ENCODE data around the gene PCBP2. TPM values are rescaled to one million over a fixed set of nuclear protein-coding genes. Genes with fewer than 3 reads are reported as not detected.

PCBP2 gene
- total RNA-seq, 4 donors from 2014 or later = 259 to 375 (median 354) TPM

DNA sequence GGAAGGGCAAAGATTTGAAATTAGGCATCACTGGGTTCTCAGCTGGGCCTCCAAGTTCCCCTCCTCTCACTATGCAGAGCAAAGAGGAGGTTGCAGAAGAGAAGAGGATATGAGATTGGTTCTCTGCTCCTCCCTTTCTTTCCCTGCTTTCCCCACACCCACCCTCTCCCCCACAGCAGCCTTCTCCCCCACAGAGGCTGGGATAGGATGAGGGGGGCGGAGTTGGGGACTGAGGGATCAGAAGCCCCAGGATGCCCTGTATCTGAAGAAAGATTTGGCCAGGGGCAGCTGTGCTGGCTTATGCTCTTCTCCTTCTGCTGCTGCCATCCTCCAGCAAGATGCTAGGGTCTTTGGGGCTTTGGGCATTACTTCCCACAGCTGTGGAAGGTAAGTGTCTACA lies 28.3 kb upstream of the PCBP2 start, which contains the start of gene AMHR2:
AMHR2 (plus strand) TSS at position 259 of the 400 bp plus-strand sequence; CDS start at position 339, 80 bp downstream.
- Histone ChIP-seq H3K27me3 (no peaks in the 10 kb centered on the region), H3K4me1 (peaks cover 0 to 11% (median 0%) of the 10 kb centered on the region in 3 donors), H3K36me3 (no peaks in the 10 kb centered on the region), H3K27ac (no peak within 1 kb of the TSS), H3K9me3 (no peaks in the 10 kb centered on the region), H3K4me3 (no peak within 1 kb of the TSS)
- no peak for TF ChIP-seq EP300 (IDR thresholded peaks at IDR 0.05)
- no peak for TF ChIP-seq POLR2A (IDR thresholded peaks at IDR 0.05)
- no peak for TF ChIP-seq POLR2AphosphoS5 (IDR thresholded peaks at IDR 0.05)
- TF ChIP-seq, protein P1, sequence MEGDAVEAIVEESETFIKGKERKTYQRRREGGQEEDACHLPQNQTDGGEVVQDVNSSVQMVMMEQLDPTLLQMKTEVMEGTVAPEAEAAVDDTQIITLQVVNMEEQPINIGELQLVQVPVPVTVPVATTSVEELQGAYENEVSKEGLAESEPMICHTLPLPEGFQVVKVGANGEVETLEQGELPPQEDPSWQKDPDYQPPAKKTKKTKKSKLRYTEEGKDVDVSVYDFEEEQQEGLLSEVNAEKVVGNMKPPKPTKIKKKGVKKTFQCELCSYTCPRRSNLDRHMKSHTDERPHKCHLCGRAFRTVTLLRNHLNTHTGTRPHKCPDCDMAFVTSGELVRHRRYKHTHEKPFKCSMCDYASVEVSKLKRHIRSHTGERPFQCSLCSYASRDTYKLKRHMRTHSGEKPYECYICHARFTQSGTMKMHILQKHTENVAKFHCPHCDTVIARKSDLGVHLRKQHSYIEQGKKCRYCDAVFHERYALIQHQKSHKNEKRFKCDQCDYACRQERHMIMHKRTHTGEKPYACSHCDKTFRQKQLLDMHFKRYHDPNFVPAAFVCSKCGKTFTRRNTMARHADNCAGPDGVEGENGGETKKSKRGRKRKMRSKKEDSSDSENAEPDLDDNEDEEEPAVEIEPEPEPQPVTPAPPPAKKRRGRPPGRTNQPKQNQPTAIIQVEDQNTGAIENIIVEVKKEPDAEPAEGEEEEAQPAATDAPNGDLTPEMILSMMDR (IDR thresholded peaks at IDR 0.05) = no peak
- 100% methylated on average over 1 of the region's 1 CpG; no CpG with 5 or more reads in 1 of the 2 donors for WGBS, 2 donors (ENCODE audit: low coverage in 1 of 2)
- no peak for ATAC-seq

DNA sequence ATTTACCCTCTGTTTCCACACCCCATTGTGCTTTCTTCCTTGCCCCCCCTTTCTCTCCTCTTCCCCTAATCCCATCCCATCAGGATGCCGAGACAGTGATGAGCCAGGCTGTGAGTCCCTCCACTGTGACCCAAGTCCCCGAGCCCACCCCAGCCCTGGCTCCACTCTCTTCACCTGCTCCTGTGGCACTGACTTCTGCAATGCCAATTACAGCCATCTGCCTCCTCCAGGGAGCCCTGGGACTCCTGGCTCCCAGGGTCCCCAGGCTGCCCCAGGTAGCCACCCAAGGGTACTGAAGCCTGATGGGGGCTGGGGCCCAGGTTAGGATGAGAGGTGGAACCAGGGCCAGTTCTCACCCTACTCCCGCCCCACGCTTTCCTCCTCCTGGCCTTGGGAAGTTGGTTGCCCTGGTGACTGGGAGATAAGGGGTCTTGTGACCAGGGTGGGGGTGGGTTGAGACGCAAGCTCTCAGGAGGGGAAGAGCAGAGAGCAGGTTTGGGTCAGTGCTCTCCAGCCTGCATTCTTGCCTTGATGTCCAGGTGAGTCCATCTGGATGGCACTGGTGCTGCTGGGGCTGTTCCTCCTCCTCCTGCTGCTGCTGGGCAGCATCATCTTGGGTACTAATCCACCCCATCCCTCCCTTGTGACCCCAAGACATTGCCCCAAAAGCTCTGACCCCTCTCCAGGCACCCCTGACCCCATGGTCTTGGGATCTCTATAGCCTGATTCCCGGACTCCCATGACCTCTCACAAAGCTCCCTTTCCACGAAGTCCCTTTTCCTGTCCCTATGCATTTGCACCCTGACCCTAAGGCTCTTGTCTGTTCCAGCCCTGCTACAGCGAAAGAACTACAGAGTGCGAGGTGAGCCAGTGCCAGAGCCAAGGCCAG lies 27.0 kb upstream of the PCBP2 start:
- 75% methylated on average over 3 of the region's 9 CpGs; no CpG with 5 or more reads in 1 of the 2 donors for WGBS, 2 donors (ENCODE audit: low coverage in 1 of 2)
- no peak for ATAC-seq
- TF ChIP-seq, protein P1 (IDR thresholded peaks at IDR 0.05) = no peak
- TF ChIP-seq EP300 (IDR thresholded peaks at IDR 0.05) = no peak
- TF ChIP-seq POLR2A (IDR thresholded peaks at IDR 0.05) = no peak
- no peak for TF ChIP-seq POLR2AphosphoS5 (IDR thresholded peaks at IDR 0.05)
- Histone ChIP-seq H3K4me1 (peaks cover 0 to 11% (median 0%) of the 10 kb centered on the region in 3 donors), H3K27ac (no peak overlapping the region), H3K36me3 (no peaks in the 10 kb centered on the region), H3K4me3 (no peak overlapping the region), H3K27me3 (no peaks in the 10 kb centered on the region), H3K9me3 (no peaks in the 10 kb centered on the region)

DNA sequence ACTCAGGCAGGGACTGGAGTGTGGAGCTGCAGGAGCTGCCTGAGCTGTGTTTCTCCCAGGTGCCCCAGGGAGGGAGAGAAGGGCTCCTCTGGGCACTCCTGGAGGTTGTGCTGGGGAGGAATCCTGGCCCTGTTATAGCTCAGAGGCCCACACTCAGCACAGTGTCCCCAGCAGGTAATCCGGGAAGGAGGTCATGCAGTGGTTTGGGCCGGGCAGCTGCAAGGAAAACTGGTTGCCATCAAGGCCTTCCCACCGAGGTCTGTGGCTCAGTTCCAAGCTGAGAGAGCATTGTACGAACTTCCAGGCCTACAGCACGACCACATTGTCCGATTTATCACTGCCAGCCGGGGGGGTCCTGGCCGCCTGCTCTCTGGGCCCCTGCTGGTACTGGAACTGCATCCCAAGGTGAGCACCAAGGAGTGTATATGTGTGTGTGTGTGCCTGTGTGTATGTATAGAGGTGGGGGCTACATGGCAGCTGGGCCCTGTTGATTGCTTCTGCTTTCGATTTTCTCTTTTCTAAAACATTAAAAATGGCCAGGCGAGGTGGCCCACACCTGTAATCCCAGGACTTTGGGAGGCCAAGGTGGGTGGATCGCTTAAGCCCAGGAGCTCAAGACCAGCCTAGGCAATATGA lies 26.3 kb upstream of the PCBP2 start:
- Histone ChIP-seq H3K9me3 (no peaks in the 10 kb centered on the region), H3K27ac (no peak overlapping the region), H3K4me3 (no peak overlapping the region), H3K4me1 (peaks cover 0 to 11% (median 0%) of the 10 kb centered on the region in 3 donors), H3K27me3 (no peaks in the 10 kb centered on the region), H3K36me3 (no peaks in the 10 kb centered on the region)
- WGBS, 2 donors (ENCODE audit: low coverage in 1 of 2) = 100% methylated on average over 1 of the region's 11 CpGs; no CpG with 5 or more reads in 1 of the 2 donors
- no peak for TF ChIP-seq POLR2A (IDR thresholded peaks at IDR 0.05)
- TF ChIP-seq POLR2AphosphoS5 (IDR thresholded peaks at IDR 0.05) = no peak
- no peak for ATAC-seq

DNA sequence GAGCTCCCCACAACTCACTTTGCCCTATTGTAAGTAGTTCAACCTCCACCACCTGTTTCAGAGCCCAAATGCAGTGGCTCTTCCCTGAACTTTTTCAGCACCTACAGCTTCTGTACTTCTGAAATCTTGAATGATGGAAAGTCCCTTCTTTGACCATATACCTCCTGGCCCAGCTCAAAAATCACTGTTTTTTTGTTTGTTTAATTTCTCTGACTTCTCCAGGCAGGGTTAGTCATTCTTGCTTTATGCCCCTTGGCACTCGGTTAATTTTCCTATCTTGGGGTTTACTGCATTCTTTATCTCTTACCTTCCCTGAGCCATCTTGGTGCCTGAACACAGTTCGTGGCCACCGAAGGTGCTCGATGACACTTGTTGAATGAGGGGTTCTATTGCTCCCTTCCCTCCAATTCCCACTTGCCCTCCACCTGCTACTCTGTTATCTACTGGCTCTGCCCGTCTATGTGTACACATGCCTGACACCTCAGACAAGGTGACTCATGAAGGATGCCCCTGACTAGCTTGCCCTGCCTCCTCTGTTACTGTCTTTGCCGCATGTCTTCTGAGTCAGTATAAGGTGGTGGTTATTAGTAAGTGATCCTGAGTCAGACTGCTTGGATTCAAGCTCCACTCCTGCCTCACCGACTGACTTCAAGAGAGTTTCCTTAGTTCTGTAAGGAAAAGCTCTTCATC lies 23.9 kb upstream of the PCBP2 start:
- no peak for ATAC-seq
- no peaks in the 10 kb centered on the region for H3K4me1 ChIP-seq
- 67 to 100% methylated on average over 1 to 7 of the region's 7 CpGs for WGBS, 2 donors (ENCODE audit: low coverage in 1 of 2)
- no peak overlapping the region for H3K4me3 ChIP-seq
- no peaks in the 10 kb centered on the region for H3K36me3 ChIP-seq
- H3K9me3 ChIP-seq = no peaks in the 10 kb centered on the region
- TF ChIP-seq EP300 (IDR thresholded peaks at IDR 0.05) (no peak), POLR2AphosphoS5 (IDR thresholded peaks at IDR 0.05) (no peak), POLR2A (IDR thresholded peaks at IDR 0.05) (no peak)
- TF ChIP-seq, protein P1 (IDR thresholded peaks at IDR 0.05) = no peak
- no peaks in the 10 kb centered on the region for H3K27me3 ChIP-seq
- H3K27ac ChIP-seq = no peak overlapping the region

DNA sequence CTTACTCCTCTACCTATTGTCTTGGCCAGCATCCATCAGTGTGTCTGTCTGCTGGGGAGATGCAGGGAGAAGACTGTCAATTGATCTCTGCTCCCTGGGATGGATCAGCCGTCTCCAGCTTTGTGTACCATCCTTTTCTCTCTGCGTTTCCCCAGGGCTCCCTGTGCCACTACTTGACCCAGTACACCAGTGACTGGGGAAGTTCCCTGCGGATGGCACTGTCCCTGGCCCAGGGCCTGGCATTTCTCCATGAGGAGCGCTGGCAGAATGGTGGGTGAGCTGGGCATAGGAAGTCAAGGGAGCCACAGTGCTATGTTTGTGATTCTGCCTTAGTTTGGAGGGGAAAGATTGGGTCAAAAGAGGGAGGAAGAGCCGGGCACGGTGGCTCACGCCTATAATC lies 23.2 kb upstream of the PCBP2 start:
- no peak for ATAC-seq
- WGBS, 2 donors (ENCODE audit: low coverage in 1 of 2) = 93% methylated on average over 2 of the region's 7 CpGs; no CpG with 5 or more reads in 1 of the 2 donors
- H3K36me3 ChIP-seq = no peaks in the 10 kb centered on the region
- no peaks in the 10 kb centered on the region for H3K9me3 ChIP-seq
- H3K27ac ChIP-seq = no peak overlapping the region
- no peaks in the 10 kb centered on the region for H3K4me1 ChIP-seq
- TF ChIP-seq, protein P1 (IDR thresholded peaks at IDR 0.05) = no peak
- no peak for TF ChIP-seq EP300 (IDR thresholded peaks at IDR 0.05)
- no peak for TF ChIP-seq POLR2A (IDR thresholded peaks at IDR 0.05)
- TF ChIP-seq POLR2AphosphoS5 (IDR thresholded peaks at IDR 0.05) = no peak
- H3K4me3 ChIP-seq = no peak overlapping the region
- H3K27me3 ChIP-seq = no peaks in the 10 kb centered on the region

All from gastroesophageal sphincter (tissue), 4 donors.